ENCODE measurements around the gene CLIP2. TPM values are rescaled to one million over a fixed set of nuclear protein-coding genes. Genes with fewer than 3 reads are reported as not detected.
A peak's percentile ranks its signal among the peaks of the same experiment; 100 is the strongest.

Gene CLIP2
- total and polyA plus RNA-seq, 2 of the 8 experiments (the other 6 are each of a cell fraction or from before 2014, with no cell fraction given), result 8.3 to 41.5 TPM

DNA sequence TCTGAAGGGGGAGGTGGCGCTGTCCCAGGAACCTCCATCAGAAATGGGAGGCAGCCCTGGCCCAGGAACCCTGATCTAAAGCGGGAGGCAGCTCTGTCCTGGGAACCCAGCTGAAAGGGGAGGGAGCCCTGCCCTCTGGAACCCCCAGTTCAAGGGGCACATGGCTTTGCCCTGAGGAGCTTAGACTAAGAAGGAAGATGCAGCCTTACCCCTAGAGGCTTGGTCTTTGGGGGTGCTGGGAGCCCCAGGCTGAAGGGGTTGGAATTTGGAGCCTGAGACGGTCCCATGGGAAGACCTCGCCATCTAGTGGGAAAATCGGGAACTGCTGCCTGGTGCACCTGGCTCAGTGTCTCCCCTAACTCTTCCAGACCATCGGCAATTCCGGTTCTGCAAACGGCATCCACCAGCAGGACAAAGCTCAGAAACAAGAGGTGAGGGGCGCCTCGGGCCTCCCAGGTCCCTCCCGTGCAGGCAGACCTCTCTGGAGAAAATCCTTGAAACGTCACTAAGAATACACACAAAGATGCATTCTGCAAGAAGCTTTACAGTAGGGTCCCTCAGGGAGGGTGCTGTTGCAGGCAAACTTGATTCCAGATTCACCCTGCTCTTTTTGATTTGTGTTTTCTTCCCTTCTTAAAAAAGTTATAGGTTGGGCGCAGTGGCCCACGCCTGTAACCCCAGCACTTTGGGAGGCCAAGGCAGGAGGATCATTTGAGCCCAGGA lies 112.1 kb downstream of the CLIP2 start:
- Histone ChIP-seq H4K5ac (ENCODE audit: insufficient read length, low read depth, low read length) (no peak overlapping the region), H3K79me2 (ENCODE audit: control insufficient read depth in 1 of 2, insufficient read depth in 2 of 2, low read length in 2 of 2) (no peaks in the 10 kb centered on the region), H3K18ac (ENCODE audit: extremely low read depth, low read length) (no peak overlapping the region), H3K23me2 (ENCODE audit: low read depth, low read length) (no peaks in the 10 kb centered on the region; the same call in 1 of the 2 replicates), H3K14ac (ENCODE audit: insufficient read length) (no peak overlapping the region), H3K79me1 (ENCODE audit: low read depth, low read length) (no peaks in the 10 kb centered on the region), H3K4ac (replicated peaks; ENCODE audit: insufficient read length, low read depth, low read length) (no peak overlapping the region), H2BK20ac (ENCODE audit: low read length) (no peak overlapping the region), H3K56ac (replicated peaks; ENCODE audit: insufficient read length, low read depth, low read length) (no peak overlapping the region), H2BK120ac (replicated peaks; ENCODE audit: low read depth, low read length) (no peak overlapping the region), H2BK5ac (ENCODE audit: low read depth, low read length) (no peak overlapping the region), H2BK12ac (ENCODE audit: low read depth, low read length) (no peak overlapping the region), H3K4me2 (ENCODE audit: insufficient read depth in 1 of 2, low read depth in 2 of 2, low read length in 2 of 2) (no peak overlapping the region), H3K4me3 (ENCODE audit: extremely low read depth in 1 of 4, insufficient read depth in 2 of 4, low read depth in 3 of 4, low read length in 4 of 4) (no peak overlapping the region), H4K20me1 (replicated peaks in 1 of 2; ENCODE audit: control insufficient read depth in 1 of 2, insufficient read depth in 2 of 2, low read length in 2 of 2) (no peaks in the 10 kb centered on the region), H2AK5ac (ENCODE audit: low read depth, low read length) (no peak overlapping the region), H2AFZ (ENCODE audit: low read length) (no peak overlapping the region), H3K9ac (replicated peaks in 1 of 4; ENCODE audit: extremely low read depth in 1 of 4, low read depth in 3 of 4, low read length in 3 of 4) (no peak overlapping the region), H2BK15ac (ENCODE audit: low read length) (no peak overlapping the region), H3K27me3 (replicated peaks in 1 of 4; ENCODE audit: control insufficient read depth in 3 of 4, extremely low read depth in 1 of 4, insufficient read depth in 3 of 4, low read length in 3 of 4) (no peaks in the 10 kb centered on the region), H3K36me3 (ENCODE audit: control insufficient read depth in 2 of 4, insufficient read depth in 4 of 4, low read length in 3 of 4) (peaks cover 0 to 24% (median 5%) of the 10 kb centered on the region in 4 experiments; a peak in 4 of 8 replicates), H4K8ac (ENCODE audit: extremely low read depth, insufficient read depth, low read length) (no peak overlapping the region), H4K91ac (replicated peaks; ENCODE audit: insufficient read length, low read length) (no peak overlapping the region), H3K4me1 (replicated peaks in 1 of 4; ENCODE audit: control insufficient read depth in 3 of 4, insufficient read depth in 4 of 4, low read length in 3 of 4) (peaks cover 0 to 5% (median under 1%) of the 10 kb centered on the region in 4 experiments; a peak in 3 of 7 replicates), H3K9me3 (ENCODE audit: insufficient read depth in 2 of 2, low read depth in 1 of 2, low read length in 1 of 2) (no peaks in the 10 kb centered on the region), H3K23ac (ENCODE audit: insufficient read length) (no peak overlapping the region), H3K27ac (ENCODE audit: low read depth, low read length) (no peak overlapping the region)
- POLR2A ChIA-PET (ENCODE audit: partially characterized antibody), result interaction anchor here (1.0 to 1.4 kb wide), 9 partner anchors 9 to 531 kb away, joined by 3 to 4 read pairs (median 3); partner anchors contain the start of gene CLIP2
- TF ChIP-seq, protein P1, sequence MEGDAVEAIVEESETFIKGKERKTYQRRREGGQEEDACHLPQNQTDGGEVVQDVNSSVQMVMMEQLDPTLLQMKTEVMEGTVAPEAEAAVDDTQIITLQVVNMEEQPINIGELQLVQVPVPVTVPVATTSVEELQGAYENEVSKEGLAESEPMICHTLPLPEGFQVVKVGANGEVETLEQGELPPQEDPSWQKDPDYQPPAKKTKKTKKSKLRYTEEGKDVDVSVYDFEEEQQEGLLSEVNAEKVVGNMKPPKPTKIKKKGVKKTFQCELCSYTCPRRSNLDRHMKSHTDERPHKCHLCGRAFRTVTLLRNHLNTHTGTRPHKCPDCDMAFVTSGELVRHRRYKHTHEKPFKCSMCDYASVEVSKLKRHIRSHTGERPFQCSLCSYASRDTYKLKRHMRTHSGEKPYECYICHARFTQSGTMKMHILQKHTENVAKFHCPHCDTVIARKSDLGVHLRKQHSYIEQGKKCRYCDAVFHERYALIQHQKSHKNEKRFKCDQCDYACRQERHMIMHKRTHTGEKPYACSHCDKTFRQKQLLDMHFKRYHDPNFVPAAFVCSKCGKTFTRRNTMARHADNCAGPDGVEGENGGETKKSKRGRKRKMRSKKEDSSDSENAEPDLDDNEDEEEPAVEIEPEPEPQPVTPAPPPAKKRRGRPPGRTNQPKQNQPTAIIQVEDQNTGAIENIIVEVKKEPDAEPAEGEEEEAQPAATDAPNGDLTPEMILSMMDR (IDR thresholded peaks at IDR 0.05; ENCODE audit: control extremely low read depth in 1 of 3, insufficient read depth in 1 of 3, low read depth in 1 of 3, low read length in 3 of 3), result peak; percentile 92 to 98 (median 97)
- TF ChIP-seq SRF (IDR thresholded peaks at IDR 0.05; ENCODE audit: low read depth, low read length) (no peak), RAD21 (IDR thresholded peaks at IDR 0.05 in 1 of 2, conservative IDR thresholded peaks at IDR 0.05 in 1 of 2; ENCODE audit: low read depth in 2 of 2, low read length in 2 of 2) (peak; percentile 94), YY1 (IDR thresholded peaks at IDR 0.05; ENCODE audit: low read depth, low read length) (0 out of 2 replicates have a peak, but pooled peaks have one; percentile 10), RXRA (IDR thresholded peaks at IDR 0.05; ENCODE audit: insufficient read depth, low read depth, low read length) (no peak), TEAD4 (IDR thresholded peaks at IDR 0.05; ENCODE audit: low read depth, low read length) (peak; percentile 84), GABPA (IDR thresholded peaks at IDR 0.05; ENCODE audit: borderline replicate concordance, insufficient read depth, low read length) (peak; percentile 34; the same call in 1 of the 2 replicates), FOSL1 (IDR thresholded peaks at IDR 0.05; ENCODE audit: insufficient read depth, low read depth, low read length) (no peak)
- CTCF ChIA-PET (ENCODE audit: partially characterized antibody), result interaction anchor here (0.6 to 6.7 kb wide), 96 partner anchors 9 to 375 kb away, joined by 3 to 132 read pairs (median 5); partner anchors contain the start of gene LAT2
- WGBS, 2 experiments (ENCODE audit: extremely low coverage in 1 of 2, insufficient coverage in 1 of 2, insufficient read length in 1 of 2, insufficient replicate concordance in 2 of 2, low coverage in 1 of 2, low lambda C conversion rate in 2 of 2, missing lambda C conversion rate in 1 of 2), result 56% methylated on average over 13 of the region's 14 CpGs; no CpG with 5 or more reads in 1 of the 2 experiments
- FAIRE-seq (peak; percentile 71), DNase-seq (ENCODE audit: low read depth in 1 of 2, low spot score in 2 of 2) (peak; percentile 82 to 97)
